HG03460 (cell line): ENCODE measurements around the gene RAB40A.
"Not testable (repeated sequence)": the region's sequence is repeated elsewhere in the genome, so short reads cannot be mapped to it uniquely, and the experiment has no call there.

ENCODE experiments used
- ATAC-seq: cut with Tn5 transposase; IDR thresholded peaks from one replicate; pipeline ENCODE4 v1.9.1; 2021; ENCODE audit not compliant: unreplicated experiment

The RAB40A gene

DNA sequence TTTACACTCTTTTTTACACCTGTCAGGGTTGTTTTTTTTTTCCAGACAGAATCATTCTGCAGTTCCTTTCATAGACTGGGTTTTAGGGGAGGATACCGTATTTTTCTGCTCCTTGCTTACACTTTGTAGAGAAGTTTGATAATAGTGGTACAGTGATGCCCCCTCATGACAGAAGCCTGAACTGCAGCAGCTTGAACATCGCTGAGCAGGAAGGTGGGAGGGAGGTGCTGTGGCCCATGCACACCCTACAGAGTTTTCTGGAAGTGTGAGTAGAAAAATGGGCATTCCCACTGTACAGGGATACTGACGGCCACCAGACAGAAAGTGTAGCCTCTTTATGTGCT is 54.5 kb downstream of the RAB40A start:
- peak; percentile 94 for ATAC-seq

DNA sequence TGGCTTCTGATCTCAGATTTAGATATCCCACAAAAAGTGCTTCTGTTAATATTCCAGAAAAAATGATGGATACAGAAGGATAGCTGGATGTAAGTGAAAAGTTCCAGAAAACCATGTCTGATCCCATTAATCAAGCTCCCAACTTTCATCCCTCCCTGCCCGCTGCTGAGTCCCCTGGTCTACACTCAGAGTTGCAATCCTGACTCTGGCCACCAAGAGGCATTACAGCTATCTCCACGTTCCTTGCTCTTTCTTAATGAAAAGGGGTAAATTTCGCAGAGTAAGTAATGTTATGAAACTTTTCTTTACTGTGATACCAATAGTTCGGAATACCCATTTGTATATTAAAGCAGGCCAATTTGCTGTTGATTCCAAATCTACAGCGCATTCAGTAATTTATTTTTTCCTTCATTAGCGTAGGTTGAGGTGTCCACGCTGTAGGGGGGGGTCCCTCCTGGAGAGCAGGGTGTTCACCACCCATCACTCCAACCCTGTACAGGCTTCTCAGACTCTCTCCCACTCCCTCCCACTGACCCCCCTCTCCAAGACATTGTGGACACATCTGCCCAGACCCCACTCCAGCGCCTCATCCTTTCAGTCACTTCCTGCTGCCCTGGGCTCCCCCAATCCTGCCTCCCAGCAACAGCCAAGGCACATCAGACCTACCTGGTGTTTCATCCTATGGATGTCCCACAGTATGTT is 55.1 kb downstream of the RAB40A start:
- peak; percentile 68 for ATAC-seq

DNA sequence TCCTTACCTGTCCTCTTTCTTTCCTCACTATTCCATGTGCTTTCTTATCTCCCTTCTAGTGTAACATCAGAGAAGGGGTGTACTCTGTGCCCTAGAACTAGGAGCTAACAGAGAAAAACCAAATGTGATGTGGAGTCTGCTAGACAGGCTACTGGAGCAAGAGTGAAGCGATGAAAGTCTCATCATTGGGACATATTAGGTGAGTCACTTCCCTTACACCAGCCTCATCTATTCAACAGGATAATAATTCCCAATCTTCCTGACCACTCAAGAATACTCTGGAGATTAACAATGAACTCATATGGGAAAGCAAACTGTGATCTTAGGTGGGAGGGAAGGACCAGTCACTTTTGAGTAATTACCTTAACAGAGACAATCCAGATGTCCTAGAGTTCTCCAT is 58.1 kb downstream of the RAB40A start:
- no peak for ATAC-seq

DNA sequence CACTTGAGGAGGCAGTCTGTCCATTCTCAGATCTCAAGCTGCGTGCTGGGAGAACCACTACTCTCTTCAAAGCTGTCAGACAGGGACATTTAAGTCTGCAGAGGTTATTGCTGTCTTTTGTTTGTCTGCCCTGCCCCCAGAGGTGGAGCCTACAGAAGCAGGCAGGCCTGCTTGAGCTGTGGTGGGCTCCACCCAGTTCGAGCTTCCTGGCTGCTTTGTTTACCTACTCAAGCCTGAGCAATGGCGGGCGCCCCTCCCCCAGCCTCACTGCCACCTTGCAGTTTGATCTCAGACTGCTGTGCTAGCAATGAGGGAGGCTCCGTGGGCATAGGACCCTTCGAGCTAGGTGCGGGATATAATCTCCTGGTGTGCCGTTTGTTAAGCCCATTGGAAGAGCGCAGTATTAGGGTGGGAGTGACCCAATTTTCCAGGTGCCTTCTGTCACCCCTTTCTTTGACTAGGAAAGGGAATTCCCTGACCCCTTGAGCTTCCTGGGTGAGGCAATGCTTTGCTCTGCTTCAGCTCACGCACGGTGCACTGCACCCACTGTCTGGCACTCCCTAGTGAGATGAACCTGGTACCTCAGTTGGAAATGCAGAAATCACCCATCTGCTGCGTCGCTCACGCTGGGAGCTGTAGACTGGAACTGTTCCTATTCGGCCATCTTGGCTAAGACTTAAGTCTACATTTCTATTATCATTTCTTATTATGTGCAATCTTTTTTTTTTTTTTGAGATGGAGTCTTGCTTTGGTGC is 59.1 kb downstream of the RAB40A start:
- ATAC-seq, result not testable (repeated sequence)

DNA sequence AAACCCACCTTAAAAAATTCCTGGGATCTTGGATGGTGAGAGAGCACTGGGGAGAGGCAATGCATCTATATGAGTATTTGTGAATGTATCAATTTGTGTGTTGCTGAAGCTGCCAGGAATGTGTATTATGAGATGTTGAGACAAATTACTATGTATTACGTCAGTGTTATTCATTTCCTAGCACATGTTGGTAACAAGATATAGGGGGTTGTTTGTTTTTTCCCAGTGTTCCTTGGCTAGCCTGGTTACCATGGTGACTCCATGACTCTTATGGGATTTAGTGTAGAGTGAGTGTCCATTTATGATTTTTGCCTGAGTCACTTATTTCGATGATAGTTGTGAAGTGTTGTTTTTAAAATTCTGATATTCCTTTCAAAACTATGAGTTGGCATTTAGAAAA is 65.6 kb downstream of the RAB40A start:
- ATAC-seq, result no peak
